Adrenal gland (tissue), 12 donors: ENCODE results near the gene CCDC197. TPM values are rescaled to one million over a fixed set of nuclear protein-coding genes. Genes with fewer than 3 reads are reported as not detected.

ENCODE experiments used
- DNase-seq, 7 donors: peaks; one replicate each; pipeline ENCODE4 v3.0.0-alpha.2; 2019 to 2020
- H3K27ac ChIP-seq, 5 donors: fragments of 200-600 bp; sonication (generic) in 4 of 5; 1 replicate in 3 of 5; 2 replicates in 2 of 5; pipeline versions ENCODE4 v1.5.1 to v1.8.0; 2016 to 2020; ENCODE audit warnings: mild to moderate bottlenecking in 1 of 5
- H3K27me3 ChIP-seq: fragments of 200-600 bp; 2 replicates; pipeline ENCODE4 v1.8.0; 2021
- H3K36me3 ChIP-seq, 2 donors: fragments of 200-600 bp; replicated peaks in 1 of 2; 1 replicate in 1 of 2; 2 replicates in 1 of 2; pipeline versions ENCODE4 v1.5.1 to v1.8.0; 2018 to 2022
- H3K4me1 ChIP-seq, 2 donors: fragments of 200-600 bp; replicated peaks in 1 of 2; 1 replicate in 1 of 2; 2 replicates in 1 of 2; pipeline versions ENCODE4 v1.5.1 to v1.8.0; 2018 to 2021
- H3K4me3 ChIP-seq, 4 donors: fragments of 200-600 bp; sonication (generic) in 3 of 4; one replicate each; pipeline ENCODE4 v1.5.1; 2016 to 2018
- H3K9me3 ChIP-seq, 3 donors: fragments of 200-600 bp; sonication (generic) in 1 of 3; replicated peaks in 1 of 3; 1 replicate in 2 of 3; 2 replicates in 1 of 3; pipeline versions ENCODE4 v1.5.1 to v1.8.0; 2016 to 2021
- POLR2A ChIP-seq, 2 donors: fragments of 450-650 bp; IDR thresholded peaks; one replicate each; pipeline ENCODE4 v1.6.1; 2017; ENCODE audit warnings: antibody characterized with exemption in 2 of 2, mild to moderate bottlenecking in 2 of 2, moderate library complexity in 1 of 2
- WGBS, 4 donors: extraction: QIAGEN DNeasy Blood & Tissue Kit in 2 of 4; methylation state at CpG; one replicate each; pipeline versions ENCODE4 v1.1.5 to v1.1.7; 2013 to 2017; 5-methylcytosine and 5-hydroxymethylcytosine counted together
- intact Hi-C, 2 donors: fragments of 100-400 bp; cut with DNase I; formaldehyde crosslinking; loops; one replicate each; pipeline versions ENCODE4 v1.14.1 to v1.15.0; 2022 to 2023
- polyA plus RNA-seq, 3 donors: library from polyadenylated mRNA; stranded (reverse); fragments of 200-250 nt in 2 of 3; fragments of 350-450 nt in 1 of 3; fragmentation: Illumina TruSeq in 1 of 3; extraction: RNeasy Lipid Tissue Mini Kit (QIAGEN cat#74804) in 1 of 3; gene quantifications; one replicate each; pipeline ENCODE4 v1.2.3, GENCODE V29; 2013 to 2014
- total RNA-seq, 9 donors: library from RNA; depleted of rRNA in 4 of 9; stranded (reverse); fragments of >200 nt in 4 of 9; fragments of 120-200 nt in 1 of 9; fragmentation: NEBNext Ultra II Directional in 1 of 9; extraction: Animal tissue kit (Norgen Biotek cat#: 25700) in 1 of 9; gene quantifications; one replicate each; pipeline versions ENCODE4 v1.1.0 to v1.2.4, GENCODE V29; 2013 to 2023
- TF ChIP-seq, protein P1 (sequence below), 6 experiments: fragments of 450-650 bp in 4 of 6; fragments of 200-600 bp in 2 of 6; sonication (generic) in 1 of 6; IDR thresholded peaks; 1 replicate in 5 of 6; 2 replicates in 1 of 6; pipeline versions ENCODE4 v1.5.1 to v1.8.0; 2016 to 2021; ENCODE audit warnings: antibody characterized with exemption in 6 of 6, mild to moderate bottlenecking in 2 of 6, moderate library complexity in 1 of 6
- donor health status: healthy with polysubstance abuse.
- donor health status: Bipolar disorder and iron deficiency.
- donor health status: DM: yes; HTN: yes; CAD: no.
- donor health status: DM: no; HTN: no; CAD: no.
- donor health status: DM: no; HTN: no; CAD: no.
- donor health status: DM: yes; HTN: yes; CAD: no.

The CCDC197 gene
- total and polyA plus RNA-seq, 12 donors: not detected

DNA sequence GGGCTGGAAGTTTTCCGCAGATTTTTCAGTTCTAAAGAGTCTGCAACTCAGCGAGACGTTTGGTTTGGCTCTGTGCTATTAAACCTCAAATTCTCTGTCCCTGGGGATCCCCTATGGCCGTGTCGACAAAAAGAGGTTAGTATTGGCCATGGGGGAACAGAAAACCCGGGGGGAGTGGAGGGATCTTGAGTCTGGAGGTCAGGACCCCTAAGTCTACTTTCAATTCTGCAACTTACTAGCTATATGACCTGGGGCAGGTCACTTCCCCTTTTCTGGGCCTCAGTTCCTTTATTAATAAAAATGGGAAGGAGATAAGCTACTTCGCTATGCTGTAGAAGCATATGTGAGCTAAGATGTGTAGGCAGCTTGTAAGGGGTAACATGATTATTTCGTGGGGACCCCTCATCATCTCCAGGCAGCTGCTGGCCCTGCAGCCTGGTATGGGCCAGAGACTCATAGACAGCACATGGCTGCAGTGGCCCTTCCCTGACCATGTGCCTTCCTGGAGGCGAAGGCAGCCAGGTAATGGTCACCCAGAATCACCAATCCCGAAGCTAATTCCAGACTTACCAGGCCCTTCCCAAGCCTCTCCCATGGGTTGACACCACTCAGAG lies 29.4 kb upstream of the CCDC197 start:
- no peak overlapping the region for H3K27ac ChIP-seq
- H3K4me3 ChIP-seq: no peak overlapping the region
- peaks cover 0 to 3% of the 10 kb centered on the region in 2 donors for H3K4me1 ChIP-seq
- no peaks in the 10 kb centered on the region for H3K36me3 ChIP-seq
- H3K9me3 ChIP-seq: no peaks in the 10 kb centered on the region
- intact Hi-C loops: no loop called here
- DNase-seq: no peak
- H3K27me3 ChIP-seq: no peaks in the 10 kb centered on the region
- WGBS, 4 donors: 67 to 73% (median 72%) methylated on average over 8 to 10 of the region's 10 CpGs
- TF ChIP-seq, protein P1, sequence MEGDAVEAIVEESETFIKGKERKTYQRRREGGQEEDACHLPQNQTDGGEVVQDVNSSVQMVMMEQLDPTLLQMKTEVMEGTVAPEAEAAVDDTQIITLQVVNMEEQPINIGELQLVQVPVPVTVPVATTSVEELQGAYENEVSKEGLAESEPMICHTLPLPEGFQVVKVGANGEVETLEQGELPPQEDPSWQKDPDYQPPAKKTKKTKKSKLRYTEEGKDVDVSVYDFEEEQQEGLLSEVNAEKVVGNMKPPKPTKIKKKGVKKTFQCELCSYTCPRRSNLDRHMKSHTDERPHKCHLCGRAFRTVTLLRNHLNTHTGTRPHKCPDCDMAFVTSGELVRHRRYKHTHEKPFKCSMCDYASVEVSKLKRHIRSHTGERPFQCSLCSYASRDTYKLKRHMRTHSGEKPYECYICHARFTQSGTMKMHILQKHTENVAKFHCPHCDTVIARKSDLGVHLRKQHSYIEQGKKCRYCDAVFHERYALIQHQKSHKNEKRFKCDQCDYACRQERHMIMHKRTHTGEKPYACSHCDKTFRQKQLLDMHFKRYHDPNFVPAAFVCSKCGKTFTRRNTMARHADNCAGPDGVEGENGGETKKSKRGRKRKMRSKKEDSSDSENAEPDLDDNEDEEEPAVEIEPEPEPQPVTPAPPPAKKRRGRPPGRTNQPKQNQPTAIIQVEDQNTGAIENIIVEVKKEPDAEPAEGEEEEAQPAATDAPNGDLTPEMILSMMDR (IDR thresholded peaks at IDR 0.05): no peak
- TF ChIP-seq POLR2A (IDR thresholded peaks at IDR 0.05): no peak

GRCh38 chr14:93969082-93969828 lies 27.8 kb upstream of the CCDC197 start:
- H3K4me3 ChIP-seq: no peak overlapping the region

GRCh38 chr14:93970585-93970964 lies 26.5 kb upstream of the CCDC197 start:
- intact Hi-C loops: no loop called here
- DNase-seq: peak in 4 of 7 donors; percentile 55 to 66 (median 56)
- Histone ChIP-seq H3K9me3 (no peaks in the 10 kb centered on the region), H3K27me3 (no peaks in the 10 kb centered on the region), H3K4me3 (peak overlapping the region in 1 of 4 donors; percentile 11), H3K27ac (no peak overlapping the region), H3K36me3 (no peaks in the 10 kb centered on the region), H3K4me1 (no peaks in the 10 kb centered on the region)
- WGBS, 4 donors: 40 to 46% (median 44%) methylated on average over 9 of the region's 9 CpGs
- TF ChIP-seq, protein P1 (IDR thresholded peaks at IDR 0.05): peak in 5 of 6 experiments; percentile 30 to 51 (median 46)
- TF ChIP-seq POLR2A (IDR thresholded peaks at IDR 0.05): no peak

More at GRCh38 chr14:93969082-93969828, 27.8 kb upstream of the CCDC197 start:
- Histone ChIP-seq H3K27ac (no peak overlapping the region), H3K36me3 (no peaks in the 10 kb centered on the region), H3K27me3 (no peaks in the 10 kb centered on the region), H3K4me1 (no peaks in the 10 kb centered on the region), H3K9me3 (no peaks in the 10 kb centered on the region)
- peak in 1 of 7 donors; percentile 23 for DNase-seq
- TF ChIP-seq POLR2A (IDR thresholded peaks at IDR 0.05): no peak
- TF ChIP-seq, protein P1 (IDR thresholded peaks at IDR 0.05): no peak
- 71 to 84% (median 77%) methylated on average over 10 to 12 of the region's 12 CpGs for WGBS, 4 donors
- intact Hi-C loops: no loop called here

DNA sequence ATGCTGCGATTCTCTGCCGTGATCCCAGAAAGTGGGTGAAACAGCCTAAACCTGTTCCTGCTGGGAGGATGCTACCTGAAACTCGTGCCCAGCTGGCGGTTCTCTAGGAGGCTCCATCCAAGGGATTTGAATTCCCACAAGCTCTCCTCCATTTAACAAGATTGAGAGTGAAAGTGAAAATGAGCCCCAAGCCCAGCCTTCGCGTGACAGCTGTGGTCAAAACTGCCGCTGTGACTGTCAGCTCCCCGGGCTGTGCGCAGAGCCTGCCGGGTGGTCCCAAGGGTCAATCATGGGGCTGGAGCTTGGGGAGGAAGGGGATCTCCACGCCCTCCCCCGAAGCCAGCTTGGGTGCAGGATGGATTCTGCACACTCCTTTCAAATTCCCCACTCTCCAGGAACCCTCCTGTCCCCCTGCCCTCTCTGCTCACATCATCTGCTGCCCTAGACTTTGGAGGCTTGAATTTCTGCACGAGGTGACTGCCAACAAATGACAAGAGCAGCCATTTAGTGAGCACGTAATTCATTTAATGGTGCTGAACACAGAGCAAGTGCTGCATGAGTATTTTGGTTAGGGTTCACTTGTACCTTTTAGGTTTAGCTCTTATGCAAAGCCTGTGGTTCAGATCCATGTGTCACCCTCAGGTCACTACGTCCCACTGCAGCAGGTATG lies 26.0 kb upstream of the CCDC197 start:
- Histone ChIP-seq H3K27ac (no peak overlapping the region), H3K4me3 (peak overlapping the region in 1 of 4 donors; percentile 11), H3K4me1 (no peaks in the 10 kb centered on the region), H3K9me3 (no peaks in the 10 kb centered on the region), H3K27me3 (no peaks in the 10 kb centered on the region), H3K36me3 (no peaks in the 10 kb centered on the region)
- TF ChIP-seq POLR2A (IDR thresholded peaks at IDR 0.05): no peak
- TF ChIP-seq, protein P1 (IDR thresholded peaks at IDR 0.05): no peak
- intact Hi-C loops: no loop called here
- WGBS, 4 donors: 60 to 65% (median 63%) methylated on average over 7 to 15 of the region's 15 CpGs
- DNase-seq: no peak
